ENCODE measurements around the gene NUTF2.

NUTF2 gene

DNA sequence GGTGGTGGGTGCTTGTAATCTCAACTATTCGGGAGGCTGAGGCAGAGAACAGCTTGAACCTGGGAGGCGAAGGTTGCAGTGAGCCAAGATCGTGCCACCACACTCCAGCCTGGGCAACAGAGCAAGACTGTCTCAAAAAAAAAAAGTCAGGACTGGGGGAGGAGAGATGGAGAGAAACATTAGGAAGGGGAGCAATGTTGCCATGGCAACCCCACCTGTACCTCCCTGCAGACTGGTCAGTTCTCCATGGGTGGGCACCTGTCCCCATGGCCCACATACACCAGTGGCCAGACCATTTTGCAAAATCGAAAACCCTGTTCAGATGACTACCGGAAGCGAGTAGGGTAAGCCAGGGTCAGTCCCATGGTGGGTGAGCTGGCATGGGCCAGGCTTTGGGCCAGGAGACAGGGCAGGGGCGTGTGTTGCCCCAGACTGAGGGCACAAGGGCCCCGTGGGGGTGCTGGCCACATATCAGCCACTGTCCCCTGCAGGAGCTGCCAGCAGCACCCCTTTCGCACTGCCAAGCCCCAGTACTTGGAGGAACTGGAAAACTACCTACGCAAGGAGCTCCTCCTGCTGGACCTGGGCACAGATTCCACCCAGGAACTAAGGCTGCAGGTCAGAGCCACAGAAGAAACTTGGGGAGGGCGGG lies 26.0 kb upstream of the NUTF2 start:
- H3K9me3 ChIP-seq (ENCODE audit: control insufficient read depth, low read length), result no peaks in the 10 kb centered on the region
- no peak overlapping the region for H4K8ac ChIP-seq (ENCODE audit: low read length)
- H2BK15ac ChIP-seq (ENCODE audit: low read depth, poor library complexity, severe bottlenecking), result no peak overlapping the region
- H3K18ac ChIP-seq (ENCODE audit: low read depth in 1 of 2, low read length in 2 of 2), result no peak overlapping the region
- peaks cover 1 to 4% of the 10 kb centered on the region in 2 experiments for H3K36me3 ChIP-seq (ENCODE audit: control insufficient read depth in 1 of 2, insufficient read depth in 2 of 2, low read depth in 1 of 2, low read length in 2 of 2)
- no peak overlapping the region for H3K4me3 ChIP-seq (ENCODE audit: insufficient read depth in 1 of 2, low read depth in 1 of 2, low read length in 2 of 2)
- WGBS, result 88% methylated on average over 11 of the region's 11 CpGs
- H3K23ac ChIP-seq (ENCODE audit: low read length in 2 of 2), result no peak overlapping the region
- no peak overlapping the region for H4K91ac ChIP-seq (ENCODE audit: low read length)
- no peak overlapping the region for H2BK12ac ChIP-seq (ENCODE audit: low read length in 2 of 2)
- H2BK120ac ChIP-seq (ENCODE audit: low read depth, low read length), result no peak overlapping the region
- no peaks in the 10 kb centered on the region for H3K79me1 ChIP-seq (replicated peaks; ENCODE audit: low read length, poor library complexity, severe bottlenecking)
- H3K27me3 ChIP-seq (ENCODE audit: control insufficient read depth in 1 of 2, insufficient read depth in 1 of 2, low read length in 2 of 2), result no peaks in the 10 kb centered on the region
- H2AK5ac ChIP-seq (ENCODE audit: low read length, severe bottlenecking), result no peak overlapping the region
- H2AFZ ChIP-seq (ENCODE audit: low read depth, low read length), result no peak overlapping the region
- H3K9ac ChIP-seq (ENCODE audit: low read length), result no peak overlapping the region
- peaks cover 2% of the 10 kb centered on the region for H3K4me1 ChIP-seq (ENCODE audit: control insufficient read depth, insufficient read depth, low read depth, low read length)
- H3K14ac ChIP-seq (ENCODE audit: low read length in 2 of 2), result no peak overlapping the region
- no peak overlapping the region for H3K4ac ChIP-seq (ENCODE audit: low read depth in 1 of 2, low read length in 2 of 2)
- no peak for DNase-seq
- H3K27ac ChIP-seq (ENCODE audit: low read length, poor library complexity, severe bottlenecking), result no peak overlapping the region
- no peak overlapping the region for H3K4me2 ChIP-seq (ENCODE audit: low read length, poor library complexity, severe bottlenecking)
- H2BK5ac ChIP-seq (ENCODE audit: low read depth, low read length, poor library complexity, severe bottlenecking), result no peak overlapping the region

GRCh38 chr16:67822511-67822910 lies 24.2 kb upstream of the NUTF2 start:
- Histone ChIP-seq H3K36me3 (ENCODE audit: control insufficient read depth in 1 of 2, insufficient read depth in 2 of 2, low read depth in 1 of 2, low read length in 2 of 2) (peaks cover 18 to 21% of the 10 kb centered on the region in 2 experiments), H3K23ac (ENCODE audit: low read length in 2 of 2) (no peak overlapping the region), H3K4ac (ENCODE audit: low read depth in 1 of 2, low read length in 2 of 2) (no peak overlapping the region), H3K4me2 (ENCODE audit: low read length, poor library complexity, severe bottlenecking) (no peak overlapping the region), H4K8ac (ENCODE audit: low read length) (no peak overlapping the region), H3K18ac (ENCODE audit: low read depth in 1 of 2, low read length in 2 of 2) (no peak overlapping the region), H3K9me3 (ENCODE audit: control insufficient read depth, low read length) (no peaks in the 10 kb centered on the region), H3K27ac (ENCODE audit: low read length, poor library complexity, severe bottlenecking) (no peak overlapping the region), H2AFZ (ENCODE audit: low read depth, low read length) (no peak overlapping the region), H2BK12ac (ENCODE audit: low read length in 2 of 2) (no peak overlapping the region), H3K4me3 (ENCODE audit: insufficient read depth in 1 of 2, low read depth in 1 of 2, low read length in 2 of 2) (no peak overlapping the region), H2BK5ac (ENCODE audit: low read depth, low read length, poor library complexity, severe bottlenecking) (no peak overlapping the region), H3K14ac (ENCODE audit: low read length in 2 of 2) (no peak overlapping the region), H2AK5ac (ENCODE audit: low read length, severe bottlenecking) (no peak overlapping the region), H4K91ac (ENCODE audit: low read length) (no peak overlapping the region), H3K27me3 (ENCODE audit: control insufficient read depth in 1 of 2, insufficient read depth in 1 of 2, low read length in 2 of 2) (no peaks in the 10 kb centered on the region), H3K4me1 (ENCODE audit: control insufficient read depth, insufficient read depth, low read depth, low read length) (peaks cover 2% of the 10 kb centered on the region), H3K79me1 (replicated peaks; ENCODE audit: low read length, poor library complexity, severe bottlenecking) (no peaks in the 10 kb centered on the region), H2BK15ac (ENCODE audit: low read depth, poor library complexity, severe bottlenecking) (no peak overlapping the region), H2BK120ac (ENCODE audit: low read depth, low read length) (no peak overlapping the region), H3K9ac (ENCODE audit: low read length) (no peak overlapping the region)
- WGBS, result 94% methylated on average over 2 of the region's 2 CpGs
- DNase-seq, result peak; percentile 6

GRCh38 chr16:67825119-67825518 lies 21.6 kb upstream of the NUTF2 start:
- Histone ChIP-seq H3K9me3 (ENCODE audit: control insufficient read depth, low read length) (no peaks in the 10 kb centered on the region), H3K79me1 (replicated peaks; ENCODE audit: low read length, poor library complexity, severe bottlenecking) (no peaks in the 10 kb centered on the region), H3K27ac (ENCODE audit: low read length, poor library complexity, severe bottlenecking) (no peak overlapping the region), H3K14ac (ENCODE audit: low read length in 2 of 2) (peak overlapping the region in 1 of 2 experiments; percentile 62), H3K4ac (ENCODE audit: low read depth in 1 of 2, low read length in 2 of 2) (no peak overlapping the region), H2BK12ac (ENCODE audit: low read length in 2 of 2) (no peak overlapping the region), H3K27me3 (ENCODE audit: control insufficient read depth in 1 of 2, insufficient read depth in 1 of 2, low read length in 2 of 2) (no peaks in the 10 kb centered on the region), H3K18ac (ENCODE audit: low read depth in 1 of 2, low read length in 2 of 2) (no peak overlapping the region), H2BK15ac (ENCODE audit: low read depth, poor library complexity, severe bottlenecking) (no peak overlapping the region), H4K8ac (ENCODE audit: low read length) (no peak overlapping the region), H3K4me3 (ENCODE audit: insufficient read depth in 1 of 2, low read depth in 1 of 2, low read length in 2 of 2) (no peak overlapping the region), H2BK5ac (ENCODE audit: low read depth, low read length, poor library complexity, severe bottlenecking) (no peak overlapping the region), H3K4me2 (ENCODE audit: low read length, poor library complexity, severe bottlenecking) (no peak overlapping the region), H2AFZ (ENCODE audit: low read depth, low read length) (no peak overlapping the region), H4K91ac (ENCODE audit: low read length) (peak overlapping the region; percentile 8), H2BK120ac (ENCODE audit: low read depth, low read length) (no peak overlapping the region), H3K36me3 (ENCODE audit: control insufficient read depth in 1 of 2, insufficient read depth in 2 of 2, low read depth in 1 of 2, low read length in 2 of 2) (peaks cover 44 to 47% of the 10 kb centered on the region in 2 experiments), H2AK5ac (ENCODE audit: low read length, severe bottlenecking) (no peak overlapping the region), H3K4me1 (ENCODE audit: control insufficient read depth, insufficient read depth, low read depth, low read length) (peaks cover 2% of the 10 kb centered on the region), H3K9ac (ENCODE audit: low read length) (no peak overlapping the region), H3K23ac (ENCODE audit: low read length in 2 of 2) (no peak overlapping the region)
- no peak for DNase-seq
- 96% methylated on average over 7 of the region's 8 CpGs for WGBS

DNA sequence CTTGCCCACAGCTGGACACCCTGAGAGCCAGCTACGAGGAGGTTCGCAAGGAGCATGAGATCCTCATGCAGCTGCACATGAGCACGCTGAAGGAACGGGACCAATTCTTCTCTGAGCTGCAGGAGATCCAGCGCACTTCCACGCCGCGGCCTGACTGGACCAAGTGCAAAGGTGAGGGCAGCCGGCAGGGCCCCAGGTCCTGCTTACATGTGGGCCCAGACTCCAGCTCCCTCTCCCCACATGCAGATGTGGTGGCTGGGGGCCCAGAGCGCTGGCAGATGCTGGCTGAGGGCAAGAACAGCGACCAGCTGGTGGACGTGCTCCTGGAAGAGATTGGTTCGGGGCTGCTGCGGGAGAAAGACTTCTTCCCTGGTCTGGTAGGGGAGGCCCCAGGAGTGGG lies 20.8 kb upstream of the NUTF2 start:
- Histone ChIP-seq H2BK12ac (ENCODE audit: low read length in 2 of 2) (no peak overlapping the region), H4K91ac (ENCODE audit: low read length) (no peak overlapping the region), H4K8ac (ENCODE audit: low read length) (no peak overlapping the region), H2BK15ac (ENCODE audit: low read depth, poor library complexity, severe bottlenecking) (no peak overlapping the region), H3K27ac (ENCODE audit: low read length, poor library complexity, severe bottlenecking) (no peak overlapping the region), H3K4me1 (ENCODE audit: control insufficient read depth, insufficient read depth, low read depth, low read length) (peaks cover under 1% of the 10 kb centered on the region), H2AK5ac (ENCODE audit: low read length, severe bottlenecking) (no peak overlapping the region), H2BK120ac (ENCODE audit: low read depth, low read length) (no peak overlapping the region), H2AFZ (ENCODE audit: low read depth, low read length) (no peak overlapping the region), H3K4ac (ENCODE audit: low read depth in 1 of 2, low read length in 2 of 2) (no peak overlapping the region), H2BK5ac (ENCODE audit: low read depth, low read length, poor library complexity, severe bottlenecking) (no peak overlapping the region), H3K14ac (ENCODE audit: low read length in 2 of 2) (no peak overlapping the region), H3K36me3 (ENCODE audit: control insufficient read depth in 1 of 2, insufficient read depth in 2 of 2, low read depth in 1 of 2, low read length in 2 of 2) (peaks cover 52 to 55% of the 10 kb centered on the region in 2 experiments), H3K9ac (ENCODE audit: low read length) (no peak overlapping the region), H3K79me1 (replicated peaks; ENCODE audit: low read length, poor library complexity, severe bottlenecking) (peaks cover 2% of the 10 kb centered on the region), H3K18ac (ENCODE audit: low read depth in 1 of 2, low read length in 2 of 2) (no peak overlapping the region), H3K4me2 (ENCODE audit: low read length, poor library complexity, severe bottlenecking) (no peak overlapping the region), H3K27me3 (ENCODE audit: control insufficient read depth in 1 of 2, insufficient read depth in 1 of 2, low read length in 2 of 2) (no peaks in the 10 kb centered on the region), H3K9me3 (ENCODE audit: control insufficient read depth, low read length) (no peaks in the 10 kb centered on the region), H3K4me3 (ENCODE audit: insufficient read depth in 1 of 2, low read depth in 1 of 2, low read length in 2 of 2) (no peak overlapping the region), H3K23ac (ENCODE audit: low read length in 2 of 2) (no peak overlapping the region)
- WGBS, result 97% methylated on average over 14 of the region's 14 CpGs
- no peak for DNase-seq
